Measurements from ENCODE around the gene MUSTN1.

MUSTN1 gene

GRCh38 chr3:52879581-52879980, 44.8 kb upstream of the MUSTN1 start:
- Histone ChIP-seq H3K36me3 (peaks cover 9 to 29% (median 19%) of the 10 kb centered on the region in 3 donors), H3K4me1 (peaks cover 0 to 14% (median 1%) of the 10 kb centered on the region in 4 donors), H3K27me3 (no peaks in the 10 kb centered on the region), H3K9me3 (no peaks in the 10 kb centered on the region), H3K27ac (no peak overlapping the region), H3K4me3 (no peak overlapping the region)
- no peak for TF ChIP-seq CTCF (IDR thresholded peaks at IDR 0.05)
- no peak for DNase-seq
- intact Hi-C loops (cut with DNase I; ENCODE audit: low total_unique reads), result no loop called here

DNA sequence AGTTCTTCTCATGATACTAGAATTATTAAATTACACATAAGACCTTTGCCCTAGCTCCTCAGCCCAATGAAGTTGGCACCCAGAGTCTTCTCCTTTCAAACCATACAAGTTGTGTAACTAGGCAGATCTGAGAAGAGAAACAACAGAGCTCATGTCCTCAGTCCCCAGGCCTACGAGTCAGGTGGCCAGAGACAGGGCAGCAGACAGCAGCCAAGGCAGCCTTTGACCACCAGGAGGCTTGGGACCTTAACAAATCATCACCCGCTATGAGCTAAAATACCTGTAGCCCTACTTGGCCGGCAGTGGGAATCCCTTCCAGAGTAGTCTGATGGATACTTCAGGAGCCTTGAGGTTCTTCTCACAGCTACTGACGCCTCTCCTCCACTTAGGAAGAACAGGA, 44.3 kb upstream of the MUSTN1 start:
- intact Hi-C loops (cut with DNase I; ENCODE audit: low total_unique reads), result no loop called here
- peaks cover 0 to 19% (median 1%) of the 10 kb centered on the region in 4 donors for H3K4me1 ChIP-seq
- no peak for TF ChIP-seq CTCF (IDR thresholded peaks at IDR 0.05)
- H3K27ac ChIP-seq, result no peak overlapping the region
- DNase-seq, result no peak
- no peak overlapping the region for H3K4me3 ChIP-seq
- H3K27me3 ChIP-seq, result no peaks in the 10 kb centered on the region
- H3K9me3 ChIP-seq, result no peaks in the 10 kb centered on the region
- peaks cover 9 to 29% (median 19%) of the 10 kb centered on the region in 3 donors for H3K36me3 ChIP-seq

- TF ChIP-seq CTCF (IDR thresholded peaks at IDR 0.05), result no peak
- no peak for DNase-seq
- no peak overlapping the region for H3K4me3 ChIP-seq
These were observed 42.3 kb upstream of the MUSTN1 start for GRCh38 chr3:52877085-52877484.

GRCh38 chr3:52874864-52875587, 40.2 kb upstream of the MUSTN1 start:
- TF ChIP-seq CTCF (IDR thresholded peaks at IDR 0.05), result no peak

More at GRCh38 chr3:52877085-52877484, 42.3 kb upstream of the MUSTN1 start:
- Histone ChIP-seq H3K9me3 (no peaks in the 10 kb centered on the region), H3K27me3 (no peaks in the 10 kb centered on the region), H3K27ac (no peak overlapping the region), H3K4me1 (peaks cover 0 to 26% (median 4%) of the 10 kb centered on the region in 4 donors), H3K36me3 (peaks cover 9 to 29% (median 19%) of the 10 kb centered on the region in 3 donors)
- intact Hi-C loops (cut with DNase I; ENCODE audit: low total_unique reads), result no loop called here

GRCh38 chr3:52874160-52874701, 39.4 kb upstream of the MUSTN1 start:
- no peak for DNase-seq
- no peak overlapping the region for H3K4me3 ChIP-seq
- intact Hi-C loops (cut with DNase I; ENCODE audit: low total_unique reads), result no loop called here
- peaks cover 0 to 26% (median 4%) of the 10 kb centered on the region in 4 donors for H3K4me1 ChIP-seq
- no peak overlapping the region for H3K27ac ChIP-seq
- TF ChIP-seq CTCF (IDR thresholded peaks at IDR 0.05), result no peak
- no peaks in the 10 kb centered on the region for H3K27me3 ChIP-seq
- H3K36me3 ChIP-seq, result peaks cover 2 to 7% (median 5%) of the 10 kb centered on the region in 3 donors
- no peaks in the 10 kb centered on the region for H3K9me3 ChIP-seq

More at GRCh38 chr3:52874864-52875587, 40.2 kb upstream of the MUSTN1 start:
- no peaks in the 10 kb centered on the region for H3K9me3 ChIP-seq
- no peak overlapping the region for H3K27ac ChIP-seq
- H3K27me3 ChIP-seq, result no peaks in the 10 kb centered on the region
- intact Hi-C loops (cut with DNase I; ENCODE audit: low total_unique reads), result no loop called here
- H3K36me3 ChIP-seq, result peaks cover 9 to 15% (median 12%) of the 10 kb centered on the region in 3 donors
- DNase-seq, result no peak
- no peak overlapping the region for H3K4me3 ChIP-seq
- H3K4me1 ChIP-seq, result peaks cover 0 to 26% (median 4%) of the 10 kb centered on the region in 4 donors

Measured in tibial artery (tissue), 4 donors.